GM21723 (cell line): ENCODE measurements around the gene MAPK9.
A peak's percentile ranks its signal among the peaks of the same experiment; 100 is the strongest.
"Not testable (repeated sequence)": the region's sequence is repeated elsewhere in the genome, so short reads cannot be mapped to it uniquely, and the experiment has no call there.

ENCODE experiments used
- ATAC-seq: cut with Tn5 transposase; IDR thresholded peaks from one replicate; pipeline ENCODE4 v1.9.1; 2021; ENCODE audit warnings: mild to moderate bottlenecking, moderate library complexity; ENCODE audit not compliant: unreplicated experiment

Gene MAPK9

GRCh38 chr5:180328296-180329137 is 36.6 kb upstream of the MAPK9 start:
- ATAC-seq = peak; percentile 90

- no peak for ATAC-seq
Measured at GRCh38 chr5:180326989-180327565, 35.2 kb upstream of the MAPK9 start.

GRCh38 chr5:180324601-180324950 is 32.7 kb upstream of the MAPK9 start:
- ATAC-seq = no peak

GRCh38 chr5:180323941-180324600 is 32.2 kb upstream of the MAPK9 start:
- ATAC-seq = no peak

GRCh38 chr5:180323160-180323559 is 31.3 kb upstream of the MAPK9 start:
- no peak for ATAC-seq

- no peak for ATAC-seq
Measured at GRCh38 chr5:180318456-180319089, 26.7 kb upstream of the MAPK9 start.

- ATAC-seq = no peak
Measured at GRCh38 chr5:180316586-180316985, 24.7 kb upstream of the MAPK9 start.

- ATAC-seq = peak; percentile 82
Measured at GRCh38 chr5:180315762-180316212, 23.9 kb upstream of the MAPK9 start.

GRCh38 chr5:180313677-180314505 is 22.0 kb upstream of the MAPK9 start:
- no peak for ATAC-seq

GRCh38 chr5:180311216-180311615 is 19.3 kb upstream of the MAPK9 start:
- no peak for ATAC-seq

GRCh38 chr5:180306796-180307195 is 14.9 kb upstream of the MAPK9 start:
- no peak for ATAC-seq

- no peak for ATAC-seq
Measured at GRCh38 chr5:180305481-180305880, 13.6 kb upstream of the MAPK9 start.

GRCh38 chr5:180304431-180305375 is 12.8 kb upstream of the MAPK9 start:
- ATAC-seq = no peak

GRCh38 chr5:180304016-180304292 is 12.1 kb upstream of the MAPK9 start:
- no peak for ATAC-seq

GRCh38 chr5:180303226-180304015 is 11.5 kb upstream of the MAPK9 start:
- no peak for ATAC-seq

GRCh38 chr5:180302256-180302655 is 10.4 kb upstream of the MAPK9 start:
- ATAC-seq = no peak

GRCh38 chr5:180301253-180301652 is 9.4 kb upstream of the MAPK9 start:
- ATAC-seq = no peak

- no peak for ATAC-seq
Measured at GRCh38 chr5:180299526-180299925, 7.6 kb upstream of the MAPK9 start.

GRCh38 chr5:180299014-180299413 is 7.1 kb upstream of the MAPK9 start:
- not testable (repeated sequence) for ATAC-seq
